ENCODE results near the gene ANKK1.

DNA sequence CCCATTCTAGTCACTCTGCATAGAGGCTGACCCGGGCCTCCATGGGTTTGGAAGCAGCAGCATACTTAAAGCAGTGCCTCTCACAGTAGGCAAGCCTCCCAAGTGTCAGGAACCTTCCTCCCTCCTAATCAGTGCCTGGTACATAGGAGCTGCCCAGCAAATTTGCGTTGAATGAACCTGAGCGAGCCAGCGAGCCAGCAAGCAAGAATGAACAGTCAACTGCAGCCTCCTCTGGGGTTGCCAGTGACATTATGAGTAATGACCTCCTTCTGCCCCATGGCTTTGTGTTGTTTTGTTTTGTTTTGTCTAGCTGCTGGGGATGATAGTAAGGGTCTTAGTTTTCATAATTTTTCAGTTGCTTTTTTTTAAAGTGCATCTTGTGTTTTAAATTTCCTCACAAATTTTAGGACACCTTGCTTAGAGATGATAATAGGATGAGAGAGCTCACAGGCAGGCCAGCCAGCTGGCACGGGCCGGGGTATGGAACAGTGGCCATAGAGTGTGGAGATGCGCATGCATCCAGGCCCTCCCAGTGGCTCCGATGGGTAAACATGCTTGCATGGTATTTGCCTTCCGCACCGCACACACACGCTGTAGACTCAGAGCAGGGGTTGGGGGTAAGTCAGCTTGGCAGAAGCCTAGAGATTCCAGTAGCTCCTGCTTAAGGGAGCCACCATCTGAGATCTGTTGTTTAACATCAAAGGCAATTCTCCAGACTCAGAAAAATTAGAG is 37.1 kb upstream of the ANKK1 start:
- TF ChIP-seq POLR2A (IDR thresholded peaks at IDR 0.05) (no peak), EP300 (IDR thresholded peaks at IDR 0.05) (no peak)
